ENCODE results near the gene SCFD2. TPM values are rescaled to one million over a fixed set of nuclear protein-coding genes. Genes with fewer than 3 reads are reported as not detected.
"Not testable (repeated sequence)": the region's sequence is repeated elsewhere in the genome, so short reads cannot be mapped to it uniquely, and the experiment has no call there.

The SCFD2 gene
- polyA plus RNA-seq, 1 donor: 13.9 TPM

GRCh38 chr4:53255986-53256385 is 109.9 kb downstream of the SCFD2 start:
- DNase-seq: not testable (repeated sequence)

- DNase-seq: no peak
Measured at GRCh38 chr4:53240573-53240972, 125.3 kb downstream of the SCFD2 start.

- not testable (repeated sequence) for DNase-seq
Measured at GRCh38 chr4:53238352-53238751, 127.5 kb downstream of the SCFD2 start.

GRCh38 chr4:53237811-53238210 is 128.1 kb downstream of the SCFD2 start:
- DNase-seq: not testable (repeated sequence)

- DNase-seq: not testable (repeated sequence)
Measured at GRCh38 chr4:53236624-53237023, 129.2 kb downstream of the SCFD2 start.

GRCh38 chr4:53235547-53235946 is 130.3 kb downstream of the SCFD2 start:
- no peak for DNase-seq

- no peak for DNase-seq
Measured at GRCh38 chr4:53234669-53235068, 131.2 kb downstream of the SCFD2 start.

GRCh38 chr4:53234111-53234510 is 131.8 kb downstream of the SCFD2 start:
- no peak for DNase-seq

- DNase-seq: no peak
Measured at GRCh38 chr4:53233114-53233795, 132.6 kb downstream of the SCFD2 start.

GRCh38 chr4:53232371-53232770 is 133.5 kb downstream of the SCFD2 start:
- no peak for DNase-seq

- DNase-seq: no peak
Measured at GRCh38 chr4:53228036-53228435, 137.8 kb downstream of the SCFD2 start.

- no peak for DNase-seq
Measured at GRCh38 chr4:53227451-53227850, 138.4 kb downstream of the SCFD2 start.

- no peak for DNase-seq
Measured at GRCh38 chr4:53221832-53222480, 143.9 kb downstream of the SCFD2 start.

- not testable (repeated sequence) for DNase-seq
Measured at GRCh38 chr4:53219148-53219547, 146.7 kb downstream of the SCFD2 start.

GRCh38 chr4:53208753-53209152 is 157.1 kb downstream of the SCFD2 start:
- DNase-seq: no peak

- DNase-seq: no peak
Measured at GRCh38 chr4:53205970-53206369, 159.9 kb downstream of the SCFD2 start.

- DNase-seq: no peak
Measured at GRCh38 chr4:53199356-53199755, 166.5 kb downstream of the SCFD2 start.

GRCh38 chr4:53197772-53198142 is 168.1 kb downstream of the SCFD2 start:
- no peak for DNase-seq

- DNase-seq: peak; percentile 89
Measured at GRCh38 chr4:53196882-53197771, 168.7 kb downstream of the SCFD2 start.

- DNase-seq: no peak
Measured at GRCh38 chr4:53195815-53196661, 169.8 kb downstream of the SCFD2 start.

GRCh38 chr4:53194727-53195126 is 171.1 kb downstream of the SCFD2 start:
- DNase-seq: no peak

- no peak for DNase-seq
Measured at GRCh38 chr4:53193111-53193510, 172.8 kb downstream of the SCFD2 start.
